B cell (primary cell): ENCODE data around the gene PLD4.
"Not testable (repeated sequence)": the region's sequence is repeated elsewhere in the genome, so short reads cannot be mapped to it uniquely, and the experiment has no call there.

Source experiments
- CTCF ChIP-seq: fragments of 200-600 bp; IDR thresholded peaks from one replicate; pipeline ENCODE4 v1.8.0; 2022; ENCODE audit warnings: antibody characterized with exemption, mild to moderate bottlenecking
- EZH2 ChIP-seq: IDR thresholded peaks from 2 replicates; pipeline ENCODE4 v1.6.1; 2012; ENCODE audit warnings: borderline replicate concordance, low read depth, mild to moderate bottlenecking, moderate library complexity, low read length; ENCODE audit not compliant: insufficient read depth, poor library complexity, severe bottlenecking

DNA sequence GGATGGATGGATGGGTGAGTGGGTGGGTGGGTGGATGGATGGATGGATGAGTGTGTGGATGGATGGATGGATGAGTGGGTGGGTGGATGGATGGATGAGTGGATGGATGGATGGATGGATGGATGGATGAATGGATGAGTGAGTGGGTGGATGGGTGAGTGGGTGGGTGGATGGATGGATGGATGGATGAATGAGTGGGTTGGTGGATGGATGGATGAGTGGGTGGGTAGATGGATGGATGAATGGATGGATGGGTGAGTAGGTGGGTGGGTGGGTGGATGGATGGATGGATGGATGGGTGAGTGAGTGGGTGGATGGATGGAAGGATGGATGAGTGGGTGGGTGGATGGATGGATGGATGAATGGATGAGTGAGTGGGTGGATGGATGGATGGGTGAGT lies 34.4 kb upstream of the PLD4 start:
- TF ChIP-seq CTCF, EZH2: not testable (repeated sequence)
